Measurements from ENCODE around the gene RPL23. TPM values are rescaled to one million over a fixed set of nuclear protein-coding genes. Genes with fewer than 3 reads are reported as not detected.

Gene RPL23
- total and polyA plus RNA-seq, 9 of the 15 experiments (the other 6 are each of a cell fraction or from before 2014, with no cell fraction given), result 1,745 to 3,667 (median 3,096) TPM

DNA sequence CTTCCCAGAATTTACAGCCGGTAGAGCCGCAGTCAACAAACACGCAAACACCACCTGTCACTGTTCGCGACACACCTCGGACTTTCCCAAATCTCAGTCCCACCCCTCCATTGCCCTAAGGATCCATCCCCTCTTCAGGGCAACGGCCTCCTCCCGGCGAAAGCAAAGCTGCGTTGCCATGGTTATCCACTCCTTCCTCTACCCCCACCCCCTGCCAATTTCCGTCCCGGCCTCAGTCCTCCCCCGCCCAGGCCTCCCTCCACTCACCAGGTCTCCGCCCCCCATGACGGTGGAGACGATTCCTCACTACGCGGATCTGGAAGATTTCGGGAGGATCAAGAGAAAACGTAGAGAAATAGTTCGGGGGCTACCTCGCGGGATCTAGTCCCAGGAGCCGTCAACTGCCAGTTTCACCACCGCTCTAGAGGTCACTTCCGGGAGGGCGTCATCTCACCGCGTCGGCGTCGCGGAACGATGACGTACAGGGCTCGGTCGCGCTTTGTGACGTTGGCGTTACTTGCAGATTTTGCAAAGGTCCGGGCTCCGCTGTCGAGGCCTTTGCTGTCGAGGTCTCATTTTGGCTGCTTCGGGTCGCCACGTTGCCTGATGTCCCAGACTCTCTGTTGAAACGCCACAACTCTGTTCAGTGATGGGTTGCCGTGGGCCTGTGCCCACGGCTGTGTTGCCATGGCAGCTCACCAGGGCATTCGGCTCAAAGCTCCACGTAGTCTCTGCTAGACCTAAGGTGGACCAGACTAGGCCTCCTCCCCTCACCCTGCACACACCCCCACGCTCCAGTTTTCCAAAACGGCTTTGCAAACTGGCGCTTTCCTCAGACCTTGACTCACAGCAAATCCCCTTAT is 28.4 kb downstream of the RPL23 start, which contains the start of gene CWC25 (continued):
- peak; percentile 92 for TF ChIP-seq SP1 (CRISPR knock-in tag; IDR thresholded peaks at IDR 0.05)
- TF ChIP-seq SLC30A9 (CRISPR knock-in tag; IDR thresholded peaks at IDR 0.05), result no peak
- peak; percentile 100 for TF ChIP-seq BACH1 (tag; IDR thresholded peaks at IDR 0.05)
- no peak for TF ChIP-seq MIER1 (IDR thresholded peaks at IDR 0.05; ENCODE audit: low read depth)
- TF ChIP-seq TEAD4 (IDR thresholded peaks at IDR 0.05; ENCODE audit: low read length), result 0 out of 2 replicates have a peak, but pooled peaks have one; percentile 10
- no peak for TF ChIP-seq TEAD4 (CRISPR knock-in tag; IDR thresholded peaks at IDR 0.05; ENCODE audit: borderline replicate concordance)
- TF ChIP-seq CHD1 (IDR thresholded peaks at IDR 0.05; ENCODE audit: low read length), result no peak
- TF ChIP-seq ZNF316 (IDR thresholded peaks at IDR 0.05), result peak; percentile 80
- peak; percentile 92 for TF ChIP-seq MYC (IDR thresholded peaks at IDR 0.05; ENCODE audit: low read depth, low read length)
- TF ChIP-seq MYC (CRISPR knock-in tag; IDR thresholded peaks at IDR 0.05; ENCODE audit: borderline replicate concordance, low read depth), result no peak
- TF ChIP-seq ZNF551 (CRISPR knock-in tag; IDR thresholded peaks at IDR 0.05), result no peak
- TF ChIP-seq FUS (optimal IDR thresholded peaks at IDR 0.05; ENCODE audit: low read depth, low read length), result no peak
- TF ChIP-seq DPF2 (IDR thresholded peaks at IDR 0.05), result peak; percentile 32; the same call in 1 of the 2 replicates
- no peak for TF ChIP-seq ZNF668 (CRISPR knock-in tag; IDR thresholded peaks at IDR 0.05)
- TF ChIP-seq, protein P1, sequence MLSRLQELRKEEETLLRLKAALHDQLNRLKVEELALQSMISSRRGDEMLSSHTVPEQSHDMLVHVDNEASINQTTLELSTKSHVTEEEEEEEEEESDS (CRISPR knock-in tag; IDR thresholded peaks at IDR 0.05), result no peak
- TF ChIP-seq NEUROD1 (IDR thresholded peaks at IDR 0.05; ENCODE audit: borderline replicate concordance, low read depth, low read length, partially characterized antibody), result peak; percentile 70
- no peak for TF ChIP-seq KDM2B (CRISPR knock-in tag; IDR thresholded peaks at IDR 0.05)
- peak in 1 of 2 experiments; percentile 96 for TF ChIP-seq NCOA2 (IDR thresholded peaks at IDR 0.05; ENCODE audit: partially characterized antibody in 2 of 2)
- TF ChIP-seq BRD9 (IDR thresholded peaks at IDR 0.05; ENCODE audit: low read depth, partially characterized antibody), result no peak
- peak; percentile 65; the same call in 1 of the 2 replicates for TF ChIP-seq ZBTB7A (IDR thresholded peaks at IDR 0.05; ENCODE audit: borderline replicate concordance, control insufficient read depth, low read depth, low read length)
- TF ChIP-seq ATF7 (IDR thresholded peaks at IDR 0.05), result peak; percentile 93
- peak; percentile 81 for TF ChIP-seq ETV5 (CRISPR knock-in tag; IDR thresholded peaks at IDR 0.05; ENCODE audit: low read depth)
- TF ChIP-seq WHSC1 (IDR thresholded peaks at IDR 0.05; ENCODE audit: low read length), result no peak
- no peak for TF ChIP-seq BRF1 (IDR thresholded peaks at IDR 0.05; ENCODE audit: borderline replicate concordance, extremely low read depth, insufficient read length)
- TF ChIP-seq, protein P2, sequence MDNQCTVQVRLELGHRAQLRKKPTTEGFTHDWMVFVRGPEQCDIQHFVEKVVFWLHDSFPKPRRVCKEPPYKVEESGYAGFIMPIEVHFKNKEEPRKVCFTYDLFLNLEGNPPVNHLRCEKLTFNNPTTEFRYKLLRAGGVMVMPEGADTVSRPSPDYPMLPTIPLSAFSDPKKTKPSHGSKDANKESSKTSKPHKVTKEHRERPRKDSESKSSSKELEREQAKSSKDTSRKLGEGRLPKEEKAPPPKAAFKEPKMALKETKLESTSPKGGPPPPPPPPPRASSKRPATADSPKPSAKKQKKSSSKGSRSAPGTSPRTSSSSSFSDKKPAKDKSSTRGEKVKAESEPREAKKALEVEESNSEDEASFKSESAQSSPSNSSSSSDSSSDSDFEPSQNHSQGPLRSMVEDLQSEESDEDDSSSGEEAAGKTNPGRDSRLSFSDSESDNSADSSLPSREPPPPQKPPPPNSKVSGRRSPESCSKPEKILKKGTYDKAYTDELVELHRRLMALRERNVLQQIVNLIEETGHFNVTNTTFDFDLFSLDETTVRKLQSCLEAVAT (IDR thresholded peaks at IDR 0.05), result peak in 1 of 2 experiments; percentile 100; a peak in 2 of 4 replicates
- TF ChIP-seq, protein P3, sequence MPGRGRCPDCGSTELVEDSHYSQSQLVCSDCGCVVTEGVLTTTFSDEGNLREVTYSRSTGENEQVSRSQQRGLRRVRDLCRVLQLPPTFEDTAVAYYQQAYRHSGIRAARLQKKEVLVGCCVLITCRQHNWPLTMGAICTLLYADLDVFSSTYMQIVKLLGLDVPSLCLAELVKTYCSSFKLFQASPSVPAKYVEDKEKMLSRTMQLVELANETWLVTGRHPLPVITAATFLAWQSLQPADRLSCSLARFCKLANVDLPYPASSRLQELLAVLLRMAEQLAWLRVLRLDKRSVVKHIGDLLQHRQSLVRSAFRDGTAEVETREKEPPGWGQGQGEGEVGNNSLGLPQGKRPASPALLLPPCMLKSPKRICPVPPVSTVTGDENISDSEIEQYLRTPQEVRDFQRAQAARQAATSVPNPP (IDR thresholded peaks at IDR 0.05; ENCODE audit: borderline replicate concordance, insufficient read depth, insufficient read length), result peak; percentile 72
